ENCODE data around the gene SLC35F4.

DNA sequence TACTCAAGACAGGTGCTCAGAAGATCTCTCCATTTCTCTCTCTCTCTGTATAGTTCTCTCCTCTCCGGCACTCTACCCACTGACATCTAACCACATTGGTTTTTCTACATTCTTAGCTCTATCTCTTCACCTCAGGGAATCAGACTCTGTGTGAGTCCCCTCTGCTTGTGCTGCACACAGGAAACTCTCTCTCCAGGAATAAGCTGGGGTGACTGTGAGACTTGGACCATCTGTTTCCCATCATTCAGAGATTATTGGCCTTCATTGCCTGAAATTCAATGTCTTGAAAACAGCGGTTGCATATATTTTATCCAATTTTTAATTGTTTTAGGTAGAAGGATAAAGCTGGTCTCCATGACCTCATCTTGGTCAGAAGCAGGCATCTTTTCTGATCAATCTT lies 105.0 kb downstream of the SLC35F4 start:
- TF ChIP-seq, protein P1, sequence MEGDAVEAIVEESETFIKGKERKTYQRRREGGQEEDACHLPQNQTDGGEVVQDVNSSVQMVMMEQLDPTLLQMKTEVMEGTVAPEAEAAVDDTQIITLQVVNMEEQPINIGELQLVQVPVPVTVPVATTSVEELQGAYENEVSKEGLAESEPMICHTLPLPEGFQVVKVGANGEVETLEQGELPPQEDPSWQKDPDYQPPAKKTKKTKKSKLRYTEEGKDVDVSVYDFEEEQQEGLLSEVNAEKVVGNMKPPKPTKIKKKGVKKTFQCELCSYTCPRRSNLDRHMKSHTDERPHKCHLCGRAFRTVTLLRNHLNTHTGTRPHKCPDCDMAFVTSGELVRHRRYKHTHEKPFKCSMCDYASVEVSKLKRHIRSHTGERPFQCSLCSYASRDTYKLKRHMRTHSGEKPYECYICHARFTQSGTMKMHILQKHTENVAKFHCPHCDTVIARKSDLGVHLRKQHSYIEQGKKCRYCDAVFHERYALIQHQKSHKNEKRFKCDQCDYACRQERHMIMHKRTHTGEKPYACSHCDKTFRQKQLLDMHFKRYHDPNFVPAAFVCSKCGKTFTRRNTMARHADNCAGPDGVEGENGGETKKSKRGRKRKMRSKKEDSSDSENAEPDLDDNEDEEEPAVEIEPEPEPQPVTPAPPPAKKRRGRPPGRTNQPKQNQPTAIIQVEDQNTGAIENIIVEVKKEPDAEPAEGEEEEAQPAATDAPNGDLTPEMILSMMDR (conservative IDR thresholded peaks at IDR 0.05; ENCODE audit: low read depth, low read length): no peak
- TF ChIP-seq EZH2 (IDR thresholded peaks at IDR 0.05; ENCODE audit: low read length, unreplicated experiment): no peak
- TF ChIP-seq EZH2phosphoT487 (IDR thresholded peaks at IDR 0.05; ENCODE audit: borderline replicate concordance, low read length): no peak
